Measurements from ENCODE around the gene TRIM8. TPM values are rescaled to one million over a fixed set of nuclear protein-coding genes. Genes with fewer than 3 reads are reported as not detected.

TRIM8 gene
- total RNA-seq, 1 experiment from 2014 or later: 91.6 TPM

DNA sequence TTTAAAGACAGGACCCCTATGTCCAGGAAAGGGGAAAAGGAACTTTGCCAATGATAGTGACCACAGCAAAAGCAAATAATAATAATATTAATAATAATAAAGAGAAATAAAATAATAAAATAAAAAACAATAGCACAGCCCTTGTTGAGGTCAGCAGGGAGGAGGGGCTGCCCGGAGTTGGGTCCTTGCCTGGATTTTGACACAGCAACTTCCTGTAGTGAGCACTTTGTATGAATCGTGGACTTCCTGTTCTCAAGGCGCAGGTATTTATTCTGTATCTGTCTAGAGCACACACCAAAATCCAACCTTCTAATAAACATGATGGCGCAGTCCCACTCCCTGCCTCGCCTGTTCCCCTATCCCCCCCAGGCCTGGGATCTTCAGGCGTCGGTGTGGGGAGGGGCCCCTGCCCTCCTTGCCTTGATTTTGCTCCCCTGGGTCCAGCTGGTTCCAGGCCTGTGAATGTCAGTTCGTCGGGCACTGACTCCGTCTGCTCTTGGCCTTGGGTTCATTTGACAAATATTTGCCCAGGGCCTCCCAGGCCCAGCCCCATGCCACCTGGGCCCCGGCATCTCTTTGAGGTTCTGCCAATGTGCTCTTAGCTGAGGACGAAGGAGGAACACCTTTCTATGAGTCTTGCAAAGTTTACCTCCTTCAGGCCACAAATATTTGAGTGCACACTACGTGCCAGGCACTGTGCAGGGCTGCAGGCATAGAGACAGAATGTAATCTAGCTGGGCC, 13.9 kb downstream of the TRIM8 start:
- no peaks in the 10 kb centered on the region for H3K9me2 ChIP-seq (ENCODE audit: insufficient read depth)
- H3K79me2 ChIP-seq (ENCODE audit: insufficient read depth, low read length): peaks cover 12% of the 10 kb centered on the region
- H3K36me3 ChIP-seq (ENCODE audit: control insufficient read depth in 1 of 2, insufficient read depth in 2 of 2, low read length in 2 of 2): peaks cover 9 to 21% of the 10 kb centered on the region in 2 experiments; a peak in 3 of 4 replicates
- peaks cover 0 to 5% of the 10 kb centered on the region in 2 experiments; a peak in 1 of 4 replicates for H3K4me1 ChIP-seq (ENCODE audit: control insufficient read depth in 1 of 2, insufficient read depth in 2 of 2, low read length in 2 of 2)
- TF ChIP-seq POLR2AphosphoS5 (IDR thresholded peaks at IDR 0.05; ENCODE audit: low read depth, low read length): peak; percentile 11; the same call in 1 of the 2 replicates
- TF ChIP-seq ELF1 (IDR thresholded peaks at IDR 0.05; ENCODE audit: borderline replicate concordance, low read depth): no peak
- no peak overlapping the region for H2AFZ ChIP-seq (ENCODE audit: low read depth, low read length, poor library complexity, severe bottlenecking)
- H3K9me3 ChIP-seq (ENCODE audit: control insufficient read depth in 1 of 2, insufficient read depth in 1 of 2, low read depth in 1 of 2, low read length in 2 of 2): no peaks in the 10 kb centered on the region
- intact Hi-C loops (cut with micrococcal nuclease): no loop called here
- no peaks in the 10 kb centered on the region for H3K27me3 ChIP-seq (ENCODE audit: insufficient read depth, low read length)
- no peaks in the 10 kb centered on the region for H4K20me1 ChIP-seq (ENCODE audit: insufficient read depth)
- ChIA-PET CTCF (interaction anchor here (1.1 kb wide), 1 partner anchor 21 kb away, joined by 3 read pairs; no protein-coding TSS in a partner anchor), POLR2A (interaction anchor here (0.5 to 1.5 kb wide), 3 partner anchors 12 to 54 kb away, joined by 3 read pairs; partner anchors contain the start of gene TRIM8), RAD21 (ENCODE audit: low non-redundant PET in 1 of 2, low total read pairs in 2 of 2, uncharacterized antibody in 2 of 2, unreplicated experiment in 2 of 2) (no interaction called here)
- no peak overlapping the region for H3K4me3 ChIP-seq (replicated peaks in 1 of 2; ENCODE audit: low read depth in 1 of 2, low read length in 2 of 2)
- ATAC-seq: no peak
- no peak for DNase-seq (ENCODE audit: low read depth, low spot score)
- no peak overlapping the region for H3K27ac ChIP-seq (ENCODE audit: low read depth, low read length)
- H3K4me2 ChIP-seq (ENCODE audit: low read length): no peak overlapping the region
- H3K9ac ChIP-seq (ENCODE audit: low read length): no peak overlapping the region
- BruUV-seq (replicated peaks): no TSS peak

- H3K4me3 ChIP-seq (replicated peaks in 1 of 2; ENCODE audit: low read depth in 1 of 2, low read length in 2 of 2): no peak overlapping the region
- TF ChIP-seq, protein P1, sequence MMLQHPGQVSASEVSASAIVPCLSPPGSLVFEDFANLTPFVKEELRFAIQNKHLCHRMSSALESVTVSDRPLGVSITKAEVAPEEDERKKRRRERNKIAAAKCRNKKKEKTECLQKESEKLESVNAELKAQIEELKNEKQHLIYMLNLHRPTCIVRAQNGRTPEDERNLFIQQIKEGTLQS (IDR thresholded peaks at IDR 0.05): no peak
- no peak for TF ChIP-seq CBX3 (IDR thresholded peaks at IDR 0.05; ENCODE audit: low read depth)
- TF ChIP-seq ELF1 (IDR thresholded peaks at IDR 0.05; ENCODE audit: borderline replicate concordance, low read depth): no peak
- no peak for TF ChIP-seq EZH2phosphoT487 (IDR thresholded peaks at IDR 0.05; ENCODE audit: borderline replicate concordance)
- no peak for TF ChIP-seq POLR2AphosphoS5 (IDR thresholded peaks at IDR 0.05; ENCODE audit: low read depth, low read length)
- TF ChIP-seq EGR1 (IDR thresholded peaks at IDR 0.05; ENCODE audit: low read depth): no peak
- TF ChIP-seq YY1 (IDR thresholded peaks at IDR 0.05; ENCODE audit: extremely low read depth, insufficient replicate concordance, low read depth, low read length): no peak
- no peak for TF ChIP-seq ZFX (IDR thresholded peaks at IDR 0.05)
- TF ChIP-seq EZH2 (IDR thresholded peaks at IDR 0.05): no peak
- no peak for TF ChIP-seq CTCF (IDR thresholded peaks at IDR 0.05 in 2 of 3, conservative IDR thresholded peaks at IDR 0.05 in 1 of 3; ENCODE audit: borderline replicate concordance in 1 of 3, insufficient read depth in 1 of 3, low read depth in 2 of 3, low read length in 2 of 3)
- TF ChIP-seq JUND (IDR thresholded peaks at IDR 0.05): no peak; the same call in 1 of the 2 replicates
- TF ChIP-seq TCF7L2 (IDR thresholded peaks at IDR 0.05; ENCODE audit: borderline replicate concordance, extremely low read depth, insufficient read depth, insufficient read length): no peak
- no peak for TF ChIP-seq SRF (IDR thresholded peaks at IDR 0.05; ENCODE audit: low read depth)
- no peak for TF ChIP-seq ZBTB33 (IDR thresholded peaks at IDR 0.05; ENCODE audit: extremely low read depth, insufficient replicate concordance, low read length)
- TF ChIP-seq CEBPB (IDR thresholded peaks at IDR 0.05; ENCODE audit: low read depth): no peak
- intact Hi-C loops (cut with micrococcal nuclease): no loop called here
- H3K79me2 ChIP-seq (ENCODE audit: insufficient read depth, low read length): peaks cover 5% of the 10 kb centered on the region
- no peaks in the 10 kb centered on the region for H3K27me3 ChIP-seq (ENCODE audit: insufficient read depth, low read length)
- BruUV-seq (replicated peaks): no TSS peak
- H2AFZ ChIP-seq (ENCODE audit: low read depth, low read length, poor library complexity, severe bottlenecking): no peak overlapping the region
- DNase-seq (ENCODE audit: low read depth, low spot score) (no peak), ATAC-seq (peak; percentile 6; the same call in 1 of the 2 replicates)
- no peaks in the 10 kb centered on the region for H3K9me2 ChIP-seq (ENCODE audit: insufficient read depth)
- H3K9me3 ChIP-seq (ENCODE audit: control insufficient read depth in 1 of 2, insufficient read depth in 1 of 2, low read depth in 1 of 2, low read length in 2 of 2): no peaks in the 10 kb centered on the region
- H3K36me3 ChIP-seq (ENCODE audit: control insufficient read depth in 1 of 2, insufficient read depth in 2 of 2, low read length in 2 of 2): peaks cover 9 to 21% of the 10 kb centered on the region in 2 experiments; a peak in 3 of 4 replicates
- no peak overlapping the region for H3K27ac ChIP-seq (ENCODE audit: low read depth, low read length)
- H3K4me2 ChIP-seq (ENCODE audit: low read length): no peak overlapping the region
- H3K9ac ChIP-seq (ENCODE audit: low read length): no peak overlapping the region
- CTCF ChIA-PET: interaction anchor here (1.1 kb wide), 1 partner anchor 20 kb away, joined by 3 read pairs; no protein-coding TSS in a partner anchor
- no peaks in the 10 kb centered on the region for H4K20me1 ChIP-seq (ENCODE audit: insufficient read depth)
- RAD21 ChIA-PET (ENCODE audit: low non-redundant PET in 1 of 2, low total read pairs in 2 of 2, uncharacterized antibody in 2 of 2, unreplicated experiment in 2 of 2): no interaction called here
- POLR2A ChIA-PET: interaction anchor here (0.5 to 1.5 kb wide), 2 partner anchors 12 to 54 kb away, joined by 3 read pairs; no protein-coding TSS in a partner anchor
- H3K4me1 ChIP-seq (ENCODE audit: control insufficient read depth in 1 of 2, insufficient read depth in 2 of 2, low read length in 2 of 2): peaks cover 0 to 5% of the 10 kb centered on the region in 2 experiments; a peak in 1 of 4 replicates
Measured at GRCh38 chr10:102658802-102659201, 14.5 kb downstream of the TRIM8 start.
